ENCODE measurements around the gene TMIGD3. TPM values are rescaled to one million over a fixed set of nuclear protein-coding genes. Genes with fewer than 3 reads are reported as not detected.

TMIGD3 gene
- total RNA-seq, 1 experiment from 2014 or later, result 0.88 TPM

GRCh38 chr1:111476214-111476613, 27.2 kb downstream of the TMIGD3 start:
- H3K4me3 ChIP-seq (ENCODE audit: low read depth, low read length), result no peak overlapping the region
- no peaks in the 10 kb centered on the region for H3K9me3 Mint-ChIP-seq (ENCODE audit: unreplicated experiment)
- H3K9me3 ChIP-seq, result no peaks in the 10 kb centered on the region
- ChIA-PET CTCF (no interaction called here), POLR2A (no interaction called here)
- intact Hi-C loops (cut with micrococcal nuclease; ENCODE audit: unreplicated experiment), result no loop called here
- no peaks in the 10 kb centered on the region for H3K4me1 ChIP-seq
- DNase-seq, result no peak
- no peak overlapping the region for H3K27ac Mint-ChIP-seq (ENCODE audit: unreplicated experiment)
- H3K27me3 ChIP-seq (replicated peaks; ENCODE audit: control insufficient read depth, insufficient read depth, low read length), result no peaks in the 10 kb centered on the region
- no peak overlapping the region for H3K4me3 Mint-ChIP-seq (ENCODE audit: unreplicated experiment)
- no peak for TF ChIP-seq CTCF (IDR thresholded peaks at IDR 0.05; ENCODE audit: insufficient read depth in 1 of 2, low read depth in 1 of 2, low read length in 1 of 2, severe bottlenecking in 1 of 2, unreplicated experiment in 1 of 2)
- H3K36me3 ChIP-seq (ENCODE audit: control insufficient read depth, insufficient read depth, low read length), result no peaks in the 10 kb centered on the region
- BruUV-seq (replicated peaks), result no TSS peak
- H3K36me3 Mint-ChIP-seq (ENCODE audit: insufficient read depth, unreplicated experiment), result no peaks in the 10 kb centered on the region
- H3K27me3 Mint-ChIP-seq (ENCODE audit: insufficient read depth, unreplicated experiment), result no peaks in the 10 kb centered on the region
- no peaks in the 10 kb centered on the region for H3K4me1 Mint-ChIP-seq (ENCODE audit: low read depth, unreplicated experiment)

GRCh38 chr1:111475701-111476100, 27.7 kb downstream of the TMIGD3 start:
- BruUV-seq (replicated peaks), result no TSS peak
- Mint-ChIP-seq H3K4me3 (ENCODE audit: unreplicated experiment) (no peak overlapping the region), H3K9me3 (ENCODE audit: unreplicated experiment) (no peaks in the 10 kb centered on the region), H3K27me3 (ENCODE audit: insufficient read depth, unreplicated experiment) (no peaks in the 10 kb centered on the region), H3K4me1 (ENCODE audit: low read depth, unreplicated experiment) (no peaks in the 10 kb centered on the region), H3K36me3 (ENCODE audit: insufficient read depth, unreplicated experiment) (no peaks in the 10 kb centered on the region), H3K27ac (ENCODE audit: unreplicated experiment) (no peak overlapping the region)
- no peak for TF ChIP-seq CTCF (IDR thresholded peaks at IDR 0.05; ENCODE audit: insufficient read depth in 1 of 2, low read depth in 1 of 2, low read length in 1 of 2, severe bottlenecking in 1 of 2, unreplicated experiment in 1 of 2)
- CTCF ChIA-PET, result no interaction called here
- Histone ChIP-seq H3K27me3 (replicated peaks; ENCODE audit: control insufficient read depth, insufficient read depth, low read length) (no peaks in the 10 kb centered on the region), H3K4me3 (ENCODE audit: low read depth, low read length) (no peak overlapping the region), H3K9me3 (no peaks in the 10 kb centered on the region), H3K4me1 (no peaks in the 10 kb centered on the region), H3K36me3 (ENCODE audit: control insufficient read depth, insufficient read depth, low read length) (no peaks in the 10 kb centered on the region)
- DNase-seq, result no peak
- intact Hi-C loops (cut with micrococcal nuclease; ENCODE audit: unreplicated experiment), result no loop called here
- POLR2A ChIA-PET, result no interaction called here

- CTCF ChIA-PET, result no interaction called here
- no TSS peak for BruUV-seq (replicated peaks)
Observed at GRCh38 chr1:111474521-111474920, 28.9 kb downstream of the TMIGD3 start.

More at GRCh38 chr1:111474521-111474920, 28.9 kb downstream of the TMIGD3 start:
- H3K4me1 Mint-ChIP-seq (ENCODE audit: low read depth, unreplicated experiment), result no peaks in the 10 kb centered on the region
- no peak for TF ChIP-seq CTCF (IDR thresholded peaks at IDR 0.05; ENCODE audit: insufficient read depth in 1 of 2, low read depth in 1 of 2, low read length in 1 of 2, severe bottlenecking in 1 of 2, unreplicated experiment in 1 of 2)
- no peaks in the 10 kb centered on the region for H3K9me3 ChIP-seq
- H3K4me3 Mint-ChIP-seq (ENCODE audit: unreplicated experiment), result no peak overlapping the region
- intact Hi-C loops (cut with micrococcal nuclease; ENCODE audit: unreplicated experiment), result no loop called here
- H3K27me3 Mint-ChIP-seq (ENCODE audit: insufficient read depth, unreplicated experiment), result no peaks in the 10 kb centered on the region
- H3K4me3 ChIP-seq (ENCODE audit: low read depth, low read length), result no peak overlapping the region
- H3K27me3 ChIP-seq (replicated peaks; ENCODE audit: control insufficient read depth, insufficient read depth, low read length), result no peaks in the 10 kb centered on the region
- H3K9me3 Mint-ChIP-seq (ENCODE audit: unreplicated experiment), result no peaks in the 10 kb centered on the region
- H3K36me3 ChIP-seq (ENCODE audit: control insufficient read depth, insufficient read depth, low read length), result no peaks in the 10 kb centered on the region
- H3K36me3 Mint-ChIP-seq (ENCODE audit: insufficient read depth, unreplicated experiment), result no peaks in the 10 kb centered on the region
- POLR2A ChIA-PET, result no interaction called here
- H3K27ac Mint-ChIP-seq (ENCODE audit: unreplicated experiment), result no peak overlapping the region
- no peak for DNase-seq
- H3K4me1 ChIP-seq, result no peaks in the 10 kb centered on the region
